SK-N-SH (cell line): ENCODE measurements around the gene CELSR2. TPM values are rescaled to one million over a fixed set of nuclear protein-coding genes. Genes with fewer than 3 reads are reported as not detected.

Source experiments
- CTCF ChIA-PET: fragments of 300-600, 350-600 bp; formaldehyde crosslinking; extraction: SDS; loops from one replicate; lab custom pipeline; 2021; lab: Yijun Ruan, JAX
- POLR2A ChIA-PET: fragments of 350-600 bp; sonication (Branson Sonifier 250); formaldehyde crosslinking; extraction: SDS; loops from one replicate; lab custom pipeline; 2020; ENCODE audit warnings: antibody characterized with exemption, inconsistent platforms; lab: Yijun Ruan, JAX
- DNase-seq: peaks from one replicate; pipeline ENCODE4 v3.0.0; 2012
- H2AFZ ChIP-seq: fragments of 200-600 bp; sonication (generic); 2 replicates; pipeline ENCODE4 v1.8.1; 2016; ENCODE audit warnings: antibody characterized with exemption, mild to moderate bottlenecking, low read depth
- H3F3A ChIP-seq: fragments of 200-600 bp; sonication (generic); replicated peaks from 2 replicates; pipeline ENCODE3; 2016; ENCODE audit warnings: antibody characterized with exemption, mild to moderate bottlenecking; ENCODE audit not compliant: insufficient read depth
- H3K27ac ChIP-seq, 2 experiments: fragments of 200-500 bp in 1 of 2; fragments of 200-600 bp in 1 of 2; sonication (Bioruptor generic) in 1 of 2; sonication (generic), shearing (Covaris generic) in 1 of 2; 2 replicates each; pipeline versions ENCODE4 v1.5.1 to v1.6.1; 2014 to 2016; ENCODE audit warnings: low read depth in 2 of 2, inconsistent platforms in 1 of 2, low read length in 1 of 2, mild to moderate bottlenecking in 1 of 2, mixed read lengths in 1 of 2
- H3K27me3 ChIP-seq: fragments of 200-600 bp; sonication (generic), shearing (Covaris generic); 2 replicates; pipeline ENCODE4 v1.6.1; 2016; ENCODE audit warnings: mixed run types; ENCODE audit not compliant: insufficient read depth
- H3K36me3 ChIP-seq, 2 experiments: fragments of 200-500 bp in 1 of 2; fragments of 200-600 bp in 1 of 2; sonication (Bioruptor generic) in 1 of 2; sonication (generic) in 1 of 2; replicated peaks in 1 of 2; 2 replicates each; pipeline versions ENCODE3 to v1.5.1; 2014 to 2016; ENCODE audit warnings: low read length in 1 of 2, mild to moderate bottlenecking in 1 of 2; ENCODE audit not compliant: insufficient read depth in 2 of 2, control insufficient read depth in 1 of 2
- H3K4me1 ChIP-seq, 2 experiments: fragments of 200-500 bp in 1 of 2; fragments of 200-600 bp in 1 of 2; sonication (Bioruptor generic) in 1 of 2; sonication (generic), shearing (Covaris generic) in 1 of 2; 2 replicates each; pipeline versions ENCODE4 v1.5.1 to v1.6.1; 2014 to 2016; ENCODE audit warnings: low read depth in 1 of 2, low read length in 1 of 2, mixed run types in 1 of 2; ENCODE audit not compliant: insufficient read depth in 2 of 2, control insufficient read depth in 1 of 2
- H3K4me2 ChIP-seq: fragments of 200-600 bp; sonication (generic), shearing (Covaris generic); 2 replicates; pipeline ENCODE4 v1.6.1; 2017; ENCODE audit warnings: mixed run types
- H3K4me3 ChIP-seq, 2 experiments: fragments of 200-500 bp in 1 of 2; fragments of 200-600 bp in 1 of 2; sonication (Bioruptor generic) in 1 of 2; sonication (generic), shearing (Covaris generic) in 1 of 2; 2 replicates each; pipeline versions ENCODE4 v1.5.1 to v1.8.1; 2014 to 2016; ENCODE audit warnings: low read depth in 2 of 2, inconsistent platforms in 1 of 2, low read length in 1 of 2, mild to moderate bottlenecking in 1 of 2, mixed read lengths in 1 of 2, moderate library complexity in 1 of 2
- H3K79me2 ChIP-seq: fragments of 200-600 bp; sonication (generic); 2 replicates; pipeline ENCODE4 v1.8.1; 2017; ENCODE audit warnings: mild to moderate bottlenecking; ENCODE audit not compliant: insufficient read depth
- H3K9ac ChIP-seq: fragments of 200-600 bp; sonication (generic); 2 replicates; pipeline ENCODE4 v1.6.1; 2017; ENCODE audit warnings: mixed run types
- H3K9me2 ChIP-seq: fragments of 200-600 bp; sonication (generic); 2 replicates; pipeline ENCODE4 v1.6.1; 2017; ENCODE audit warnings: mixed run types
- H3K9me3 ChIP-seq: fragments of 200-600 bp; sonication (generic); 2 replicates; pipeline ENCODE4 v1.6.1; 2017; ENCODE audit warnings: mixed run types, mild to moderate bottlenecking, moderate library complexity
- H4K20me1 ChIP-seq: fragments of 200-600 bp; sonication (generic); 2 replicates; pipeline ENCODE4 v1.6.1; 2017; ENCODE audit warnings: mild to moderate bottlenecking, mixed run types; ENCODE audit not compliant: insufficient read depth
- GATA2 ChIP-seq: sonication (generic); formaldehyde crosslinking; IDR thresholded peaks from 2 replicates; pipeline ENCODE4 v1.5.0; 2020; ENCODE audit warnings: mild to moderate bottlenecking, missing genetic modification reagents
- MEF2A ChIP-seq: IDR thresholded peaks from 2 replicates; pipeline ENCODE4 v1.4.0; 2012; ENCODE audit warnings: low read depth, borderline replicate concordance
- NFIC ChIP-seq: IDR thresholded peaks from 2 replicates; pipeline ENCODE4 v1.4.0; 2012; ENCODE audit warnings: borderline replicate concordance
- RCOR1 ChIP-seq: fragments of 150-350 bp; IDR thresholded peaks from 2 replicates; pipeline ENCODE4 v1.6.1; 2017; ENCODE audit warnings: antibody characterized with exemption, low read length
- RXRA ChIP-seq: IDR thresholded peaks from 2 replicates; pipeline ENCODE4 v1.4.0; 2012; ENCODE audit warnings: low read depth, mild to moderate bottlenecking, borderline replicate concordance
- SMC3 ChIP-seq: IDR thresholded peaks from 2 replicates; pipeline ENCODE4 v1.6.1; 2012; ENCODE audit warnings: low read depth, low read length, improper control_type of control experiment
- TAF1 ChIP-seq: IDR thresholded peaks from 2 replicates; pipeline ENCODE4 v1.6.1; 2012; ENCODE audit warnings: low read depth, mild to moderate bottlenecking, low read length, moderate library complexity, borderline replicate concordance
- TCF12 ChIP-seq: IDR thresholded peaks from 2 replicates; pipeline ENCODE4 v1.4.0; 2012
- WGBS: methylation state at CpG from one replicate; pipeline ENCODE4 v1.1.6; 2017; ENCODE audit warnings: low lambda C conversion rate; 5-methylcytosine and 5-hydroxymethylcytosine counted together
- polyA plus RNA-seq, 3 experiments: library from polyadenylated mRNA; depleted of rRNA; stranded (reverse); fragments of >200 nt; gene quantifications; 2 replicates each; pipeline ENCODE4 v1.2.3, GENCODE V29; 2012
- TF ChIP-seq, protein P1 (sequence below): fragments of 150-350 bp; IDR thresholded peaks from 2 replicates; pipeline ENCODE4 v1.6.1; 2017; ENCODE audit warnings: antibody characterized with exemption, low read length, low read depth, borderline replicate concordance
- TF ChIP-seq, protein P2 (sequence below): IDR thresholded peaks from 2 replicates; pipeline ENCODE4 v1.4.0; 2012; ENCODE audit warnings: low read depth, borderline replicate concordance
- TF ChIP-seq, protein P3 (sequence below): IDR thresholded peaks from 2 replicates; pipeline ENCODE4; 2012

Gene CELSR2
- polyA plus RNA-seq, 1 of the 3 experiments (the other 2 are of a cell fraction), result 3.5 TPM

DNA sequence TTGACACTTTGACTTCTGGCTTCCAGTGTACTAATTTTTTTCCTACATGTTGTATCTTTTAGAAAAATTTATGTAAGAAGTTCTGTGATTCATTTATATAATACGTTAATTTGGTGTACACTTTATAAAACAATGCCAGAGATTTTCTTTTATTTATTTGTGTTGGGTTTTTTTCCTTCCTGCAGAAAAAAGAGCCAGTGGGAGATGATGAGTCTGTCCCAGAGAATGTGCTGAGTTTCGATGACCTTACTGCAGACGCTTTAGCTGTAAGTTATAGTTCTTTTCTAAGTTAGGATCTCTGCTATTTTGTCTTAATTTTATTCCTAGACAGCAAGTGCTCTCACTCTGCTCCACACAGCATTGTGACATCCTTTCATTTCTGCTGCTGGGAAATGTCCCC, 21.2 kb upstream of the CELSR2 start:
- H3K79me2 ChIP-seq, result peaks cover 54% of the 10 kb centered on the region
- WGBS, result 99% methylated on average over 3 of the region's 3 CpGs
- CTCF ChIA-PET, result interaction anchor here (0.7 kb wide), 1 partner anchor 11 kb away, joined by 4 read pairs; no protein-coding TSS in a partner anchor

DNA sequence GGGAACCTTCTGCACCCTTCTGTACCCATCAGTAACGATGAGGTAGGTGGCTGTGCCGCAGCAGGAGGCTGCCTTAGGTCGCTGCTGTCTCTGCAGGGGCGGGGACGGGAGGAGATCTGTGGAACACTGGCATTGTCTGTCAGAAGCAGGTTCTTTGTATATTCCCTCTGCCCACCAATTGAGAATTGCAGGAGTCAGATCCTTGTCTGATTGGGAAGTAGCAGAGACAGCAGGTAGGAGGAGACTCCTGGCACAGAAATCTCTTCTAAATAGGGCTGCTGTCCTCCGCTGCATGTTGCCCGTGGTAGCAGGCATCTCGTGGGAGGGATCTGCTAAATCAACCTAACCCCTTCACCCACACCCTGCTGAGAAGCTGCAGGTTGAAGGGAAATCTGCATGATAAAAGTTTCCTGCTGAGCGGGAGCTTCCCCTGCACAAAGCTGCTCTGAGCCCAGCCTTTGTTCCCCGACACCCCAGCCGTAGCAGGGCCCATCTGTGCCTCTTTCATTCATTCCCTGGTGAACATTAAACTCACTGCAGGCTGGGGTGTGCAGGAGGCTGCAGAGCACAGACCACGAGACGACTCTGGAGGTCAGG, 19.7 kb upstream of the CELSR2 start:
- no peaks in the 10 kb centered on the region for H3K4me1 ChIP-seq
- ChIA-PET POLR2A (no interaction called here), CTCF (interaction anchor here (2.3 kb wide), 1 partner anchor 34 kb away, joined by 7 read pairs; no protein-coding TSS in a partner anchor)
- no peak overlapping the region for H3K4me3 ChIP-seq
- H3K79me2 ChIP-seq, result peaks cover 39% of the 10 kb centered on the region
- TF ChIP-seq, protein P1, sequence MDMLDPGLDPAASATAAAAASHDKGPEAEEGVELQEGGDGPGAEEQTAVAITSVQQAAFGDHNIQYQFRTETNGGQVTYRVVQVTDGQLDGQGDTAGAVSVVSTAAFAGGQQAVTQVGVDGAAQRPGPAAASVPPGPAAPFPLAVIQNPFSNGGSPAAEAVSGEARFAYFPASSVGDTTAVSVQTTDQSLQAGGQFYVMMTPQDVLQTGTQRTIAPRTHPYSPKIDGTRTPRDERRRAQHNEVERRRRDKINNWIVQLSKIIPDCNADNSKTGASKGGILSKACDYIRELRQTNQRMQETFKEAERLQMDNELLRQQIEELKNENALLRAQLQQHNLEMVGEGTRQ, result no peak
- TF ChIP-seq RXRA (no peak), TCF12 (no peak), GATA2 (CRISPR knock-in tag) (no peak), RCOR1 (no peak), MEF2A (no peak)
- TF ChIP-seq, protein P2, sequence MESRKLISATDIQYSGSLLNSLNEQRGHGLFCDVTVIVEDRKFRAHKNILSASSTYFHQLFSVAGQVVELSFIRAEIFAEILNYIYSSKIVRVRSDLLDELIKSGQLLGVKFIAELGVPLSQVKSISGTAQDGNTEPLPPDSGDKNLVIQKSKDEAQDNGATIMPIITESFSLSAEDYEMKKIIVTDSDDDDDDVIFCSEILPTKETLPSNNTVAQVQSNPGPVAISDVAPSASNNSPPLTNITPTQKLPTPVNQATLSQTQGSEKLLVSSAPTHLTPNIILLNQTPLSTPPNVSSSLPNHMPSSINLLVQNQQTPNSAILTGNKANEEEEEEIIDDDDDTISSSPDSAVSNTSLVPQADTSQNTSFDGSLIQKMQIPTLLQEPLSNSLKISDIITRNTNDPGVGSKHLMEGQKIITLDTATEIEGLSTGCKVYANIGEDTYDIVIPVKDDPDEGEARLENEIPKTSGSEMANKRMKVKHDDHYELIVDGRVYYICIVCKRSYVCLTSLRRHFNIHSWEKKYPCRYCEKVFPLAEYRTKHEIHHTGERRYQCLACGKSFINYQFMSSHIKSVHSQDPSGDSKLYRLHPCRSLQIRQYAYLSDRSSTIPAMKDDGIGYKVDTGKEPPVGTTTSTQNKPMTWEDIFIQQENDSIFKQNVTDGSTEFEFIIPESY, result no peak
- WGBS, result 94% methylated on average over 10 of the region's 13 CpGs
- H3K9ac ChIP-seq, result no peak overlapping the region
- H3K9me3 ChIP-seq, result no peaks in the 10 kb centered on the region
- H4K20me1 ChIP-seq, result peaks cover 13% of the 10 kb centered on the region
- H3K27me3 ChIP-seq, result no peaks in the 10 kb centered on the region
- no peak overlapping the region for H2AFZ ChIP-seq
- H3K27ac ChIP-seq, result no peak overlapping the region
- H3K36me3 ChIP-seq, result peaks cover 60 to 64% of the 10 kb centered on the region in 2 experiments
- no peak for DNase-seq
- H3K9me2 ChIP-seq, result no peaks in the 10 kb centered on the region
- peaks cover 18% of the 10 kb centered on the region for H3F3A ChIP-seq
- H3K4me2 ChIP-seq, result no peak overlapping the region

More for the DNA sequence above, 21.2 kb upstream of the CELSR2 start:
- DNase-seq, result no peak
- Histone ChIP-seq H4K20me1 (peaks cover 15% of the 10 kb centered on the region), H3K4me2 (no peak overlapping the region), H3K36me3 (peaks cover 58 to 62% of the 10 kb centered on the region in 2 experiments), H3K27ac (no peak overlapping the region), H3K9me3 (no peaks in the 10 kb centered on the region), H3F3A (peaks cover 26% of the 10 kb centered on the region), H3K27me3 (no peaks in the 10 kb centered on the region), H3K9me2 (no peaks in the 10 kb centered on the region), H3K4me1 (no peaks in the 10 kb centered on the region), H3K9ac (no peak overlapping the region), H2AFZ (no peak overlapping the region), H3K4me3 (no peak overlapping the region)
- TF ChIP-seq MEF2A (no peak), SMC3 (no peak), NFIC (no peak), TAF1 (no peak)
- TF ChIP-seq, protein P3, sequence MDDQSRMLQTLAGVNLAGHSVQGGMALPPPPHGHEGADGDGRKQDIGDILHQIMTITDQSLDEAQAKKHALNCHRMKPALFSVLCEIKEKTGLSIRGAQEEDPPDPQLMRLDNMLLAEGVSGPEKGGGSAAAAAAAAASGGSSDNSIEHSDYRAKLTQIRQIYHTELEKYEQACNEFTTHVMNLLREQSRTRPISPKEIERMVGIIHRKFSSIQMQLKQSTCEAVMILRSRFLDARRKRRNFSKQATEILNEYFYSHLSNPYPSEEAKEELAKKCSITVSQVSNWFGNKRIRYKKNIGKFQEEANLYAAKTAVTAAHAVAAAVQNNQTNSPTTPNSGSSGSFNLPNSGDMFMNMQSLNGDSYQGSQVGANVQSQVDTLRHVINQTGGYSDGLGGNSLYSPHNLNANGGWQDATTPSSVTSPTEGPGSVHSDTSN, result no peak
- POLR2A ChIA-PET, result no interaction called here
